HG03558 (cell line): ENCODE results near the gene MYNN.
A peak's percentile ranks its signal among the peaks of the same experiment; 100 is the strongest.

ENCODE experiments used
- ATAC-seq: cut with Tn5 transposase; IDR thresholded peaks from one replicate; pipeline ENCODE4 v1.9.1; 2021; ENCODE audit warnings: moderate number of reproducible peaks; ENCODE audit not compliant: unreplicated experiment; ENCODE audit errors: extremely low read depth

MYNN gene

GRCh38 chr3:169822983-169823382, 49.8 kb downstream of the MYNN start:
- no peak for ATAC-seq

GRCh38 chr3:169825316-169825715, 52.1 kb downstream of the MYNN start:
- ATAC-seq = no peak

- ATAC-seq = no peak
These were observed 54.5 kb downstream of the MYNN start for GRCh38 chr3:169827712-169828111.

GRCh38 chr3:169835533-169835932, 62.3 kb downstream of the MYNN start:
- ATAC-seq = no peak

- ATAC-seq = peak; percentile 74
These were observed 63.1 kb downstream of the MYNN start for GRCh38 chr3:169836078-169836941.

- ATAC-seq = no peak
These were observed 63.7 kb downstream of the MYNN start for GRCh38 chr3:169836942-169837275.

GRCh38 chr3:169838511-169839030, 65.4 kb downstream of the MYNN start:
- no peak for ATAC-seq
